Spleen (tissue), 11 donors: ENCODE data around the gene NFX1. TPM values are rescaled to one million over a fixed set of nuclear protein-coding genes. Genes with fewer than 3 reads are reported as not detected.

Source experiments
- DNase-seq: peaks from one replicate; pipeline ENCODE4 v3.0.0-alpha.2; 2020
- H3K27ac ChIP-seq, 8 donors: fragments of 200-600 bp; sonication (generic) in 7 of 8; 1 replicate in 4 of 8; 2 replicates in 4 of 8; pipeline versions ENCODE4 v1.5.0 to v1.8.0; 2016 to 2021; ENCODE audit warnings: inconsistent platforms in 4 of 8, mild to moderate bottlenecking in 4 of 8, moderate library complexity in 1 of 8
- H3K27me3 ChIP-seq, 7 donors: fragments of 200-600 bp; sonication (generic) in 6 of 7; replicated peaks in 1 of 7; 1 replicate in 4 of 7; 2 replicates in 3 of 7; pipeline versions ENCODE4 v1.5.0 to v1.8.0; 2016 to 2021; ENCODE audit warnings: inconsistent platforms in 3 of 7, mild to moderate bottlenecking in 1 of 7
- H3K36me3 ChIP-seq, 6 donors: fragments of 200-600 bp; sonication (generic) in 5 of 6; 1 replicate in 4 of 6; 2 replicates in 2 of 6; pipeline versions ENCODE4 v1.5.0 to v1.8.0; 2016 to 2021; ENCODE audit warnings: inconsistent platforms in 2 of 6
- H3K4me1 ChIP-seq, 6 donors: fragments of 200-600 bp; sonication (generic) in 5 of 6; 1 replicate in 3 of 6; 2 replicates in 3 of 6; pipeline versions ENCODE4 v1.5.0 to v1.8.0; 2016 to 2021; ENCODE audit warnings: inconsistent platforms in 3 of 6
- H3K4me3 ChIP-seq, 8 donors: fragments of 200-600 bp; sonication (generic) in 7 of 8; 1 replicate in 4 of 8; 2 replicates in 4 of 8; pipeline versions ENCODE4 v1.5.0 to v1.8.0; 2016 to 2021; ENCODE audit warnings: inconsistent platforms in 4 of 8, mild to moderate bottlenecking in 4 of 8, moderate library complexity in 2 of 8
- H3K9me3 ChIP-seq, 8 donors: fragments of 200-600 bp; sonication (generic) in 7 of 8; 1 replicate in 4 of 8; 2 replicates in 4 of 8; pipeline versions ENCODE4 v1.5.0 to v1.8.0; 2016 to 2021; ENCODE audit warnings: inconsistent platforms in 4 of 8
- POLR2A ChIP-seq, 3 donors: fragments of 450-650 bp; IDR thresholded peaks; one replicate each; pipeline ENCODE4 v1.5.1; 2017; ENCODE audit warnings: antibody characterized with exemption in 3 of 3, mild to moderate bottlenecking in 1 of 3
- POLR2AphosphoS5 ChIP-seq, 3 donors: sonication (generic); formaldehyde crosslinking; IDR thresholded peaks; one replicate each; pipeline ENCODE4 v1.5.1; 2017; ENCODE audit warnings: antibody characterized with exemption in 3 of 3
- WGBS, 5 donors: extraction: QIAGEN DNeasy Blood & Tissue Kit in 3 of 5; methylation state at CpG; one replicate each; pipeline versions ENCODE4 v1.1.5 to v1.1.7; 2013 to 2018; 5-methylcytosine and 5-hydroxymethylcytosine counted together
- intact Hi-C: fragments of 100-400 bp; cut with DNase I; formaldehyde crosslinking; loops from one replicate; pipeline ENCODE4 v1.15.0; 2023; ENCODE audit warnings: low total_unique reads
- polyA plus RNA-seq, 3 donors: library from polyadenylated mRNA; stranded (reverse); fragments of 200-250 nt; gene quantifications; one replicate each; pipeline ENCODE4 v1.2.1, GENCODE V29; 2013
- total RNA-seq, 7 donors: library from RNA; depleted of rRNA in 3 of 7; stranded (reverse); fragments of >200 nt in 3 of 7; fragmentation: NEBNext Ultra II Directional in 4 of 7; extraction: Animal tissue kit (Norgen Biotek cat#: 25700) in 4 of 7; gene quantifications; one replicate each; pipeline versions ENCODE4 v1.1.0 to v1.2.1, GENCODE V29; 2016 to 2021
- TF ChIP-seq, protein P1 (sequence below), 11 experiments: fragments of 200-600 bp in 7 of 11; fragments of 450-650 bp in 4 of 11; sonication (generic) in 4 of 11; IDR thresholded peaks in 8 of 11; conservative IDR thresholded peaks in 3 of 11; 1 replicate in 7 of 11; 2 replicates in 4 of 11; pipeline versions ENCODE4 v1.4.0 to v1.8.0; 2016 to 2021; ENCODE audit warnings: antibody characterized with exemption in 11 of 11, inconsistent platforms in 4 of 11, mild to moderate bottlenecking in 1 of 11
- donor health status: healthy with polysubstance abuse.
- donor health status: DM: no; HTN: no; CAD: no; lungs with moderate emphysema.
- donor health status: DM: no; HTN: no; CAD: no.
- donor health status: Bipolar disorder and iron deficiency.
- donor health status: healthy.
- donor health status: DM: no; HTN: no; CAD: no.
- donor health status: DM: yes; HTN: yes; CAD: no.

The NFX1 gene
- total and polyA plus RNA-seq, 10 donors, result 10.5 to 57.5 (median 42.4) TPM

GRCh38 chr9:33255014-33255413 lies 35.3 kb upstream of the NFX1 start:
- 94 to 97% (median 95%) methylated on average over 6 to 8 of the region's 8 CpGs for WGBS, 5 donors
- Histone ChIP-seq H3K9me3 (no peaks in the 10 kb centered on the region), H3K4me3 (no peak overlapping the region), H3K27ac (no peak overlapping the region), H3K27me3 (no peaks in the 10 kb centered on the region), H3K4me1 (peaks cover 0 to 7% (median 0%) of the 10 kb centered on the region in 6 donors), H3K36me3 (peaks cover 14 to 99% (median 82%) of the 10 kb centered on the region in 6 donors)
- TF ChIP-seq, protein P1, sequence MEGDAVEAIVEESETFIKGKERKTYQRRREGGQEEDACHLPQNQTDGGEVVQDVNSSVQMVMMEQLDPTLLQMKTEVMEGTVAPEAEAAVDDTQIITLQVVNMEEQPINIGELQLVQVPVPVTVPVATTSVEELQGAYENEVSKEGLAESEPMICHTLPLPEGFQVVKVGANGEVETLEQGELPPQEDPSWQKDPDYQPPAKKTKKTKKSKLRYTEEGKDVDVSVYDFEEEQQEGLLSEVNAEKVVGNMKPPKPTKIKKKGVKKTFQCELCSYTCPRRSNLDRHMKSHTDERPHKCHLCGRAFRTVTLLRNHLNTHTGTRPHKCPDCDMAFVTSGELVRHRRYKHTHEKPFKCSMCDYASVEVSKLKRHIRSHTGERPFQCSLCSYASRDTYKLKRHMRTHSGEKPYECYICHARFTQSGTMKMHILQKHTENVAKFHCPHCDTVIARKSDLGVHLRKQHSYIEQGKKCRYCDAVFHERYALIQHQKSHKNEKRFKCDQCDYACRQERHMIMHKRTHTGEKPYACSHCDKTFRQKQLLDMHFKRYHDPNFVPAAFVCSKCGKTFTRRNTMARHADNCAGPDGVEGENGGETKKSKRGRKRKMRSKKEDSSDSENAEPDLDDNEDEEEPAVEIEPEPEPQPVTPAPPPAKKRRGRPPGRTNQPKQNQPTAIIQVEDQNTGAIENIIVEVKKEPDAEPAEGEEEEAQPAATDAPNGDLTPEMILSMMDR (IDR thresholded peaks at IDR 0.05 in 8 of 11, conservative IDR thresholded peaks at IDR 0.05 in 3 of 11), result no peak
- TF ChIP-seq POLR2A (IDR thresholded peaks at IDR 0.05) (no peak), POLR2AphosphoS5 (IDR thresholded peaks at IDR 0.05) (no peak)
- DNase-seq, result no peak
- intact Hi-C loops, result no loop called here

- TF ChIP-seq, protein P1 (IDR thresholded peaks at IDR 0.05 in 8 of 11, conservative IDR thresholded peaks at IDR 0.05 in 3 of 11), result no peak
- TF ChIP-seq POLR2AphosphoS5 (IDR thresholded peaks at IDR 0.05) (no peak), POLR2A (IDR thresholded peaks at IDR 0.05) (no peak)
- no peak overlapping the region for H3K4me3 ChIP-seq
- DNase-seq, result no peak
- H3K9me3 ChIP-seq, result no peaks in the 10 kb centered on the region
- peaks cover 0 to 7% (median 0%) of the 10 kb centered on the region in 6 donors for H3K4me1 ChIP-seq
- WGBS, 5 donors, result 87 to 94% (median 89%) methylated on average over 4 of the region's 4 CpGs
- intact Hi-C loops, result no loop called here
- no peaks in the 10 kb centered on the region for H3K27me3 ChIP-seq
- H3K27ac ChIP-seq, result no peak overlapping the region
- peaks cover 14 to 100% (median 87%) of the 10 kb centered on the region in 6 donors for H3K36me3 ChIP-seq
These were observed 34.8 kb upstream of the NFX1 start for GRCh38 chr9:33255471-33255870.

DNA sequence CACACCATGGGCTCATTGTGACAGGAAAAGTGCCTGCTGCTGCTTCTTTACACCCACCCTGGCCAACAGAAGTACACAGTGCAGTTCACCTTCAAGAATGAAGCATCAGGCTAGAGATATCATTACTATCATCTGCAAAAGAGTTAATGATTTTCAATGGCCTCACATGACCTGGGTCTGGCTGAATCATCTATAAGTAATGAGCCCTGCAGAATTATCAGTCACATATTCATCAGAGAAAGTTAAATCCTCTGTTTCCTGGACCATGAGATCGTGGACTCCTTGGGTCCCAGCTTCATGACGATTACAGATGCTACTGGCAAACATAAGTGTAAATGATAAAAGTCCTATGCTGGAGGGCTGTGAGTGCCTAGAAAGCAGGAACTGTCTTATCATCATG lies 34.1 kb upstream of the NFX1 start:
- H3K9me3 ChIP-seq, result no peaks in the 10 kb centered on the region
- intact Hi-C loops, result no loop called here
- 74 to 96% (median 94%) methylated on average over 2 of the region's 2 CpGs for WGBS, 5 donors
- H3K4me1 ChIP-seq, result peaks cover 0 to 7% (median 0%) of the 10 kb centered on the region in 6 donors
- DNase-seq, result no peak
- TF ChIP-seq POLR2AphosphoS5 (IDR thresholded peaks at IDR 0.05) (no peak), POLR2A (IDR thresholded peaks at IDR 0.05) (no peak)
- TF ChIP-seq, protein P1 (IDR thresholded peaks at IDR 0.05 in 8 of 11, conservative IDR thresholded peaks at IDR 0.05 in 3 of 11), result no peak
- no peaks in the 10 kb centered on the region for H3K27me3 ChIP-seq
- H3K27ac ChIP-seq, result no peak overlapping the region
- no peak overlapping the region for H3K4me3 ChIP-seq
- H3K36me3 ChIP-seq, result peaks cover 14 to 100% (median 93%) of the 10 kb centered on the region in 6 donors

GRCh38 chr9:33257276-33257675 lies 33.0 kb upstream of the NFX1 start:
- Histone ChIP-seq H3K27ac (no peak overlapping the region), H3K9me3 (no peaks in the 10 kb centered on the region), H3K4me3 (no peak overlapping the region), H3K27me3 (no peaks in the 10 kb centered on the region), H3K36me3 (peaks cover 14 to 100% (median 95%) of the 10 kb centered on the region in 6 donors), H3K4me1 (peaks cover 0 to 13% (median 3%) of the 10 kb centered on the region in 6 donors)
- intact Hi-C loops, result no loop called here
- TF ChIP-seq POLR2AphosphoS5 (IDR thresholded peaks at IDR 0.05) (no peak), POLR2A (IDR thresholded peaks at IDR 0.05) (no peak)
- TF ChIP-seq, protein P1 (IDR thresholded peaks at IDR 0.05 in 8 of 11, conservative IDR thresholded peaks at IDR 0.05 in 3 of 11), result no peak
- DNase-seq, result no peak
- 87 to 99% (median 92%) methylated on average over 4 of the region's 4 CpGs for WGBS, 5 donors
